ENCODE measurements around the gene CDKN2A.

DNA sequence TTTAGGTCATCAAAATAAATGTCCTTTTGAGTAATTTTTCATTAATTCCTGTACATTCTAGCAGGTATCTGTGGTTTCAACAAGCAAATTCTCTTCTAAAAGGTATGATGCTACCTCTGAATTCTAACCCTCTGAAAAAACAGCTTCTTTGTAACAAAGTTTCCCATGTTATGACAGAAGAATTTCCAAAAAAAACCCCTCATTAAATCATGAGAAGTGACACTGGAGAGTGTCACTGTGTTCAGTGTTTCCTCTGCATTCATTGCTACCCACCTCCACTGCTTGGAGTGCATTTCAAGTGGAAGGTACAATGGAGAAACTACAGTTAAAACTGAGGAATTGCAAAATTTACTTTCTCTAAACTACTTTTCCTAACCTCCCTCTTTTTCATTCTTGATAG is 10.1 kb downstream of the CDKN2A start:
- no peak for TF ChIP-seq EP300 (IDR thresholded peaks at IDR 0.05)
- TF ChIP-seq, protein P1, sequence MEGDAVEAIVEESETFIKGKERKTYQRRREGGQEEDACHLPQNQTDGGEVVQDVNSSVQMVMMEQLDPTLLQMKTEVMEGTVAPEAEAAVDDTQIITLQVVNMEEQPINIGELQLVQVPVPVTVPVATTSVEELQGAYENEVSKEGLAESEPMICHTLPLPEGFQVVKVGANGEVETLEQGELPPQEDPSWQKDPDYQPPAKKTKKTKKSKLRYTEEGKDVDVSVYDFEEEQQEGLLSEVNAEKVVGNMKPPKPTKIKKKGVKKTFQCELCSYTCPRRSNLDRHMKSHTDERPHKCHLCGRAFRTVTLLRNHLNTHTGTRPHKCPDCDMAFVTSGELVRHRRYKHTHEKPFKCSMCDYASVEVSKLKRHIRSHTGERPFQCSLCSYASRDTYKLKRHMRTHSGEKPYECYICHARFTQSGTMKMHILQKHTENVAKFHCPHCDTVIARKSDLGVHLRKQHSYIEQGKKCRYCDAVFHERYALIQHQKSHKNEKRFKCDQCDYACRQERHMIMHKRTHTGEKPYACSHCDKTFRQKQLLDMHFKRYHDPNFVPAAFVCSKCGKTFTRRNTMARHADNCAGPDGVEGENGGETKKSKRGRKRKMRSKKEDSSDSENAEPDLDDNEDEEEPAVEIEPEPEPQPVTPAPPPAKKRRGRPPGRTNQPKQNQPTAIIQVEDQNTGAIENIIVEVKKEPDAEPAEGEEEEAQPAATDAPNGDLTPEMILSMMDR (IDR thresholded peaks at IDR 0.05) = no peak

Data from gastroesophageal sphincter (tissue), 3 donors.